Amniotic epithelial cell (primary cell): ENCODE results near the gene ABCA2.
A peak's percentile ranks its signal among the peaks of the same experiment; 100 is the strongest.
"Not testable (repeated sequence)": the region's sequence is repeated elsewhere in the genome, so short reads cannot be mapped to it uniquely, and the experiment has no call there.

Experiments used
- DNase-seq: peaks from one replicate; pipeline ENCODE4 v3.0.0-alpha.2; 2010; ENCODE audit warnings: low read depth

Gene ABCA2

GRCh38 chr9:137064027-137064879 lies 36.2 kb upstream of the ABCA2 start:
- DNase-seq: no peak

- DNase-seq: no peak
Measured at GRCh38 chr9:137063311-137064026, 35.4 kb upstream of the ABCA2 start.

DNA sequence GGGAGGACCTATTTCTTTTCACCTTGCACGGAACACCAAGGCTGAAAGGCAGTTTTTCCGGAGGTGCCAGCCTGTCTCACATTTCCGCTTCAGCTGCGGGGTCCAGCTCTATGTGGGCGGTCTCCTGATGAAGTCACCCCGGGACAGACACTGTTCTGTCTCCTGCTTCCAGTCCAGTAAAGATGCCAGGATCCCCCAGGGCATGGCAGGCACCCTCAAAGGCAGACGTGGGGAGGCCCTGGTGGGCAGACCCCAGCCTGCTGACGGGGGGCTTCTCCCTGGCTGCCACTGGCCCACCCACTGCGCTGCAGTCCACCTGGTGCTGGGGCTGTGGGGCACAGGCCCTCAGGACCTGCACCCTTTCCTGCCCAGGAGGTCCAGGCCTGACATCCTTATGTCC lies 34.8 kb upstream of the ABCA2 start:
- not testable (repeated sequence) for DNase-seq

DNA sequence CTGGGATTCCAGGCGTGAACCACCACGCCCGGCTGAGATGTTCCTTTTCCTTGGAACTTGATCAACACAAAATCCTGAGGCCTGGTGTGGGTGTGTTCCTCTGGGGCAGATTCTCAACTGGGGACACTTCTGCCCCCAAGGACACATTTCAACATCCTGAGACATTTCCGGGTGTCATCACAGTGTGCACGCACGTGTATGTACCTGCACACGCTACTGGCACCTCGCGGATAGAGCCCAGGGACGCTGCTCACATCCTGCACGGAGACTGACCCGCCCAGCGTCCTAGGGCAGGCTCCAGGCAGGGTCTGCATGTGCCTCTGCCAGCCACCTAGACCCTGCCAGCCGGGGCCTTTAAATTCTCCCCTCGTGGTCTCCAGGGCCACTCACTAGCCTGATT lies 34.3 kb upstream of the ABCA2 start:
- no peak for DNase-seq

- DNase-seq: no peak
Measured at GRCh38 chr9:137058521-137059234, 30.6 kb upstream of the ABCA2 start.

GRCh38 chr9:137057545-137057944 lies 29.5 kb upstream of the ABCA2 start:
- DNase-seq: no peak

DNA sequence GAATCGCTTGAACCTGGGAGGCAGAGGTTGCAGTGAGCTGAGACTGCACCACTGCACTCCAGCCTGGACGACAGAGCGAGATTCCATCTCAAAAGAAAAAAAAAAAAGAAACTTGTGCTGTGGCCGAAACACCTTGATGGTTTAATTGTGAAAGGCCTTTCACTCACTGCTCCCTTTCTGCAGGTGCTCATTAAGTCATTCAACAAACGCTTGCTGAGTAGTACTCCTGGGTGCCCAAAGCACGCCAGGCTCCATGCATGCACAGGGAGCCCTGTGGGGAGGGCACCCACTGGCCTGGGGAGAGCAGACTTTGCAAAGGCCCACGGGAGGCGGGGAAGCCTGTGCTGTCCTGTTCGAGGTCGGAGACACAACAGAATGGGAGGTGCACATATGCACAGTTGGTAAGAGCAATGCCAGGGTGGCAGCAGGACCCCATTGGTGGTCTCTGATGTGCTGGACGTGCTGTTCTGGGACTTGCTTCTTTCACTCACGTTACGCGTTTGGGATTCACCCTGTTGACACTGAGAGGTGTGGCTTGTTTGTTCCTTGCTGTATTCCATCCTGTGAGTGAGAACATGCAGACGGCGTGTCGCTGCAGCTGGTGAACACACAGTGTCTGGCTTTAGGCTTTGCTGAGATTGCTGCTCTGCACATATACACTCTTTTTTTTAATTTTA lies 28.8 kb upstream of the ABCA2 start:
- DNase-seq: no peak

DNA sequence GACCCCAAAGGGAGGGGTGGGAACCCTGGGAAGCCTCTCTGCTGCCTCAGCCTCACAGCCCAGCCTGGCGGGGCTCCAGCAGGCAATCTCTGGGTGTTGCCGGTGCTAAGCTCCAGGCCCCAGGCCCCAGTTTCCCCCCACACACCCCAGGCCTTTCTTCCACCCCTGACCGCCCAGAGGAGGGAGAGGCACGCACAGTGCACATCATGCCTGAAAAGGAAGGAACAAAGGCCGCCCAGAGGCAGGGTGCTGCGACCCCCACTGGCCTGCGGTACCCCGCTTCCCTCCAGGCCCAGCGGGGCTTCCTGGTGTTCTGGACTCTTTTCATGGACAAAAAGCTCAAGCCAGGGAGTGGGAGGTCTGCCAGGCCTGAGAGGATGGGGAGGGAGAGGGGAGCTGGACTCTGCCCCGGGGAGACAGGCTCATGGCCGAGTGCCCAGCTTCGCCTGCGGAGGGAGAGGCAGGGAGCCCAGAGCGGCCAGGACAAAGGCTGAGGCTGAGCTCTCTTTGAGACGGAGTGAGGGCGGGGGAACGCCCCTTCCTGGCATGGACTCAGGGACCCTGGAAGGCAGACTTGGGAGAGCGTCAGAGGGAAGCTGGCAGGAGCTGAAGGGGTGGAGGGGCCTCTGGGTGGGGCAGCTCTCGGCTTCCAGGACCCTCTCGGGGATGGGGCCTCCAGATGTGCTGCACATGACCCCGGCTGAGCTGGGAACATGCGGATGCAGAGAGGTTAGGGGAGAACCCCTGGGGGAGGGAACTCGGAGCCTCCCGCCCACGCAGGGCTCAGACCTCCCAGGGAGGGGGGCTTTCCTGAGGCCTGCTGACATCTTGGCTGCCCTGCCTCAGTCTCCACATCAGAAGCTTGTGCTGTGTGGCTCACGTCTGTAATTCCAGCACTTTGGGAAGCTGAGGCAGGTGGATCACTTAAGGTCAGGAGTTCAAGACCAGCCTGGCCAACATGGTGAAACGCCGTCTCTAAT lies 27.6 kb upstream of the ABCA2 start:
- DNase-seq: peak; percentile 52

DNA sequence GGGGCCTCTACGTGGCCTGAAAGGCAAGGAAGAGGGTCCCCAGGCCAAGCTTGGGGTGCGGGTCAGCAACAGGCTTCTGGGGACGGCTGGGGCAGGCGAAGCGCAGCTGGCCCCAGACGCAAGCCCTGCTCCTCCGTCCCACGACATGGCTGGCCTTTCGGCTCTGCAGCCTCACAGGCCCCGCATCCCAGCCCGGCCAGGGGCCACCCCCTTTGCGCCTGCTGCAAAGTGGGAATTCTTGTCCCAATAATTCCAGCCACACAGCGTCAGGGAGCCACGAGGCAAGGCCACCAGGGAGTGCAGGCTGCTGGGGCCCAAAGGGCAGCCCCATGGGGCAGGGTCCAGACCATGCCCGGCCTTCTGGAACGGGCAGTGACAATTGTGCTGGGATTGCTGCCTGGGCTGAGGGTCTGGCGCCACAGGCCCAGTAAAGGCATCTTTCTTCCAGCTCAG lies 26.9 kb upstream of the ABCA2 start:
- no peak for DNase-seq

- no peak for DNase-seq
Measured at GRCh38 chr9:137053944-137054931, 26.2 kb upstream of the ABCA2 start, which contains the start of gene ENTPD2. Gene ENTPD2, minus strand, starts transcription at chr9:137054061. Its CDS starts 64 bp downstream, at chr9:137053997.

DNA sequence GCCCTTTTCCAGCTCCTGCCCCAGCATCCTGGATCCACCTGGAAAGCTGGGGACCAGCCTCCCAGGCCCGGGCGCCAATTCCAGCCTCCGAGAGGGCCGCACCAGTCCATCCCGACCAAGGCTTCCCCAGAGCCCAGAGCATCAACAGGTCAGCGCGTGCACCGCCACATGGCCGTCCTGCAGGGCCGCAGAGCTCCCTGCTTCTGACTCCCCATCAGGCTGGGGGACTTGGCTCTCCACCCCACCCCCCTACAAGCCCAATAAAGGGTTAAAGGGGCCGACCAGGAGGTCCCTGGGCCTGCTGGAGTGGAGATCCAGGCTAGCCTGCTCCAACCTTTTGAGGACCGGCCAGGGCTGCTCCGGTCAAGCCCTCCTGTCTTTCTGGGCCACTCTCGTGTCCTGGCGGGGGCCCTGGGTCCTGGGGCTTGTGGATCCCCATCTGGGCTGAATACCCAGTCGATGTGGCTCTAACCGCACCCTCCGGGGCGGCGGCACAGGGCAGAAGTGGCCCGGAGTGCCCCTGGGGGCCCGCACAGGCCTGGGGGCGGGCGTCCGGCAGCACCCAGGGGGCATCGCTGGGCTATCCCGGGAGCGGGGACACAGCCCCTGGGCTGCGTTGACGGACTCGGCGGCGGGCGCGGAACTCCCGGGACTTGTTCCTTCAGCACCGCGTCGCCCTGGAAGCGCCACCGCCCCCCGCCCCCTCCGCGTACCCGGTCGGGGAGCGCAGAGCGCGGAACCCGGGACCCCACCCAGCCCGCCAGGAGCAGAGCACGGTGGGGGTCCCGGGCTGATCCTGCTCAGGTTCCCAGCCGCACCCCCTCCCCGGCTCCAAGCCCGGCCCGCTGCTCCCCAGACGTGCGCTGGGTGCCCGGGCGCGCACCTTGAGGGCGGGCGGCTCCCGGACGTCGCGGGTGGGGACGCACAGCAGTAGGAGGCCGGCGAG lies 25.2 kb upstream of the ABCA2 start:
- no peak for DNase-seq

DNA sequence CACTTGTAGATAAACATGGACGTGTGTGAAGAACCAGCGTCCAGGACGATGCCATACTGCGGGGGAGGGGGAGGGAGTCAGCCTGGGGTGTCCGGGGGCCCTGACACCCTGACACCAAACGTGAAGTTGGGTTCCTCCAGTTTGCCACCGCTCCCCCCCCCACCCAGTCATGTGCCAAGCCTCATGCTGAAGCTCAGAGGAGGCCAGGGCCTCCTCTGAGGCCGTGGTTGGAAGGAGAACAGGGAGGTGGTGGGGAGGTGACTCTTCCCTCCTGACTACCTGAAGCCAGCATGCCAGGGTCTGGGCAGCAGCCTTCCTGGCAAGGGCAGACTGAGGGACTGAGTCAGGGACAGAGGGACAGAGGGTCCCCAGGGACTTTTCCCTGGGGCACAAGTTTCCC lies 24.3 kb upstream of the ABCA2 start:
- DNase-seq: no peak

DNA sequence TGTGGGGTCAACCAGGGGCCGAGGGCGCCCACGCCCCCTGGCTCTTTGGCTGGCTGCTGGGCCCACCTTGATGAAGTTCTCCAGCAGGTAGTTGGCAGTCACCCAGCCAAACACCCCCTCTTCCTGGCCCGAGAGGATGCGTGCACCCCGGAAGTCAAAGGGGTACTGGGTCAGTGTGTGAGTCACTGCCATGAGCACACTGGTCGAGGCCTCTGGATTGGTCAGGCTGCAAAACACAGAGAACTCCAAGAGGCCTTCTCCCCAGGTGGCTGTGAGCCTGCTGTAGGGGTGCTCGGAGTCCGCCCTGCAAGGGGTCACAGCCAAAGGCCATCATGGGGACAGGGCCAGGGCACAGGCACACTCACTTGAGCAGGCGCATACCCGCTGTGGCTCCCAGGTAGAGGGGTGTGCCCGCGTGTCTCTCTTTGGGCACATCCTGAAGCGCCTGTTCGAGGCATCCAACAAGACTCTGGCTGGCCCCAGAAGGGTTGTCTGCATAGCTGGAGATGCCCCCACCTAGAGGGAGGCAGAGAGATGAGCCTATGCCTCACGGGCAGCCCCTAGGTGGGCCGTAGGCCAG lies 23.2 kb upstream of the ABCA2 start:
- DNase-seq: no peak

DNA sequence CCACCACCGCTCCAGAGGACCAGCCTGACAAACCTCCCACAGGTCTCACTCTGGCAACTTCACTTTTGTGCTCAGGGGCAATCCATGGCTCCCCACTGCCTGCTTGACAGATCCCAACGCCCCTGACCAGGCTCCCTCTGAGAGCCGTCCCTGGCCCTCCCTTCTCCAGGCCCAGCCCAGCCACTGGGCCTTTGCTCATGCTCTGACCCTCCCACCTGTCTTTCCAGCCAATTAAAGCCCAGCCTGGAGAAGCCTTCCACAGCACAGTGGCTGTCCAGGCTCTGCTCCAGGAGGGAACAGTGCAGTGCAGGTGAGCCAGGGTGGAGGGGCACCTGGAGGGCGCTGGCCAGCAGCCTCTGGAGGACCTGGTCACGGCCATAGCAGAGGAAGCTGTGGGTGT lies 22.5 kb upstream of the ABCA2 start:
- no peak for DNase-seq

DNA sequence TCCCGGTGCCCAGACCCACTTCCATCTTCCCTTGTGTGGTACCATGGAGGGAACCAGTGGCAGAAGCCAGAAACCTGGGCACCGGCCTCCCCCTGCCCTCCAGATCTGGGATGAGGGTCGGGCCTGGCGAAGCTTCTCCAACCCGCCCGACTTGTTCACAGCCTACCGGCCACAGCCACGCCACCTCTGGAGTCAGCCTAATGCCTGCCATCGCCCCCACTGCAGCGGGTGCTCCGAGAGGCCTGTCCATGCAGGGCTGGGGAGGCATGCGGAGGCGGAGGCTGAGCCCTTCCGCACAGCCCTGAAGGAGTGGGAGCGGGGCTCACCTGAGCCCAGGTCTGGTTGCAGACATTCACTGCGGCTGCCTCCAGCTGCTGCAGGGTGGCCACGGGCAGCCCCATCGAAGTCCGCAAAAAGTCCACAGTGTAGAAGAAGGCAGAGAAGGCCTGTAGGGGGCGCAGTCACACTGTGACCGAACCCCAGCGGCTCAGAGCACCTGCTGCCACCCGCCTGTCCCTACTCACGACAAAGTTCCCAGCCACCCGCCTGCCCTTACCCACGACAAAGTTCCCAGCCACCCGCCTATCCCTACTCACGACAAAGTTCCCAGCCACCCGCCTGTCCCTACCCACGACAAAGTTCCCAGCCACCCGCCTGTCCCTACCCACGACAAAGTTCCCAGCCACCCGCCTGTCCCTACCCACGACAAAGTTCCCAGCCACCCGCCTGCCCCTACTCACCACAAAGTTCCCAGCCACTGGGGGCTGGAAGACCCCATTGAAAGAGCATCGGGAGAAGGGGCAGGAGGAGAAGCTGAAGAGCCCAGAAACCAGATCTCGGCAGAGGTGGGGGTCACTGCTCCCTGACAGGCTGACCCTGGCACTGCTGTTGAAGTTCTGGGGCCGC lies 21.8 kb upstream of the ABCA2 start:
- DNase-seq: peak; percentile 26

DNA sequence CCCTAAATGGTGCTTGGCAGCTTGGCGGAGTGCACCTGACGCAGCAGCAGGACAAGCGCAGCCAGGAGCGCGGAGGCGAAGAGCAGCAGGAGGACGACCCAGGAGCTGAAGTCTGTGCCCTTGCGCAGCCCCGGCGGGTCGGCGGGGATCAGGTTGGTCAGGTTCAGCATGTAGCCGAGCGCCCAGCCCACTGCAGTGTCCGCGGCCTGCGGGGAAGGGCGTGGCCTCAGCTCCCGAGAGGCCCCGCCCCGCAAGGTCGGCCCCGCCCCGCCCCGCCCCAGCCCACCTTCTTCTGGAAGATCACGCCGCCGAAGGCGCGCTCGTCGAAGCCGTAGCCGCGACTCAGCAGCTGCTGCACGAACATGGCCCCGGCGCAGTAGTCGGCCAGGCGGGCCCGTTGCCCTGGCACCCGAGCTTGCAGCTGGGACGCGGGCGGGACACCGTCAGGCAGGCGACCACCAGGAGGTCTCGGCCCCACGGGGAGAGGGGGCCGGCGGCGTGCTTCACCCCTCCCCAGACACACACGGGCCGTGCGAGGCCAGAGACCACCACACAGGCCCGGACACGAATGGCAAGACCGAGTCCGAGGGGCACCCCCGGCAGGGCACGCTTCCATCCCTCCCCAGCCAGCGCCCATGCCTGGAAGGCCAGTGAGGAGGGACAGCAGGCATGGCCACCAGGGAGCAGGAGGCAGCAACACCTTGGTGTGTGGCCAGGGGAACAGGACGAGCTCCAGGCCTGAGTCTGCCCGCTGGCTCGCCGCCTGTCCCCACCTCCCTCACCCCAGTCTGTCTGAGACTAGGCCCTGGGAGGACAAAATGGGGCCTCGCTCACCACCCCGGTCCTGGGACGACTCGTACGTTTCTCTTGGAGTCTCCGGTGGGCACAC lies 20.9 kb upstream of the ABCA2 start:
- DNase-seq: no peak
